Measurements from ENCODE around the gene SPON1.
A peak's percentile ranks its signal among the peaks of the same experiment; 100 is the strongest.
"Not testable (repeated sequence)": the region's sequence is repeated elsewhere in the genome, so short reads cannot be mapped to it uniquely, and the experiment has no call there.

Gene SPON1

GRCh38 chr11:13984616-13985450, 22.3 kb downstream of the SPON1 start:
- DNase-seq: peak; percentile 68

- not testable (repeated sequence) for DNase-seq
Observed at GRCh38 chr11:13986695-13987094, 24.2 kb downstream of the SPON1 start.

- not testable (repeated sequence) for DNase-seq
Observed at GRCh38 chr11:13992158-13992856, 29.8 kb downstream of the SPON1 start.

GRCh38 chr11:13993096-13993765, 30.7 kb downstream of the SPON1 start:
- DNase-seq: no peak

- no peak for DNase-seq
Observed at GRCh38 chr11:13997881-13998280, 35.4 kb downstream of the SPON1 start.

- DNase-seq: no peak
Observed at GRCh38 chr11:13999704-14000103, 37.2 kb downstream of the SPON1 start.

- no peak for DNase-seq
Observed at GRCh38 chr11:14001597-14001996, 39.1 kb downstream of the SPON1 start.

GRCh38 chr11:14007566-14007965, 45.0 kb downstream of the SPON1 start:
- DNase-seq: no peak

GRCh38 chr11:14010665-14011064, 48.1 kb downstream of the SPON1 start:
- DNase-seq: no peak

- no peak for DNase-seq
Observed at GRCh38 chr11:14012846-14013245, 50.3 kb downstream of the SPON1 start.

GRCh38 chr11:14015711-14016110, 53.2 kb downstream of the SPON1 start:
- no peak for DNase-seq

- DNase-seq: no peak
Observed at GRCh38 chr11:14018441-14018840, 55.9 kb downstream of the SPON1 start.

- no peak for DNase-seq
Observed at GRCh38 chr11:14021738-14022137, 59.2 kb downstream of the SPON1 start.

GRCh38 chr11:14022251-14022650, 59.7 kb downstream of the SPON1 start:
- no peak for DNase-seq

GRCh38 chr11:14022821-14023220, 60.3 kb downstream of the SPON1 start:
- DNase-seq: no peak

- no peak for DNase-seq
Observed at GRCh38 chr11:14026961-14027360, 64.4 kb downstream of the SPON1 start.

GRCh38 chr11:14027525-14027924, 65.0 kb downstream of the SPON1 start:
- no peak for DNase-seq

GRCh38 chr11:14029440-14029839, 66.9 kb downstream of the SPON1 start:
- no peak for DNase-seq

- DNase-seq: no peak
Observed at GRCh38 chr11:14029971-14030920, 67.7 kb downstream of the SPON1 start.

- not testable (repeated sequence) for DNase-seq
Observed at GRCh38 chr11:14035526-14035925, 73.0 kb downstream of the SPON1 start.

- DNase-seq: no peak
Observed at GRCh38 chr11:14036469-14036868, 73.9 kb downstream of the SPON1 start.

GRCh38 chr11:14041040-14041439, 78.5 kb downstream of the SPON1 start:
- no peak for DNase-seq

- no peak for DNase-seq
Observed at GRCh38 chr11:14041565-14041964, 79.0 kb downstream of the SPON1 start.
